T-helper 22 cell (primary cell): ENCODE results near the gene CD3G.
"Not testable (repeated sequence)": the region's sequence is repeated elsewhere in the genome, so short reads cannot be mapped to it uniquely, and the experiment has no call there.

Experiments used
- DNase-seq: peaks from one replicate; pipeline ENCODE4 v3.0.0-alpha.2; 2020; ENCODE audit warnings: low read depth

CD3G gene

DNA sequence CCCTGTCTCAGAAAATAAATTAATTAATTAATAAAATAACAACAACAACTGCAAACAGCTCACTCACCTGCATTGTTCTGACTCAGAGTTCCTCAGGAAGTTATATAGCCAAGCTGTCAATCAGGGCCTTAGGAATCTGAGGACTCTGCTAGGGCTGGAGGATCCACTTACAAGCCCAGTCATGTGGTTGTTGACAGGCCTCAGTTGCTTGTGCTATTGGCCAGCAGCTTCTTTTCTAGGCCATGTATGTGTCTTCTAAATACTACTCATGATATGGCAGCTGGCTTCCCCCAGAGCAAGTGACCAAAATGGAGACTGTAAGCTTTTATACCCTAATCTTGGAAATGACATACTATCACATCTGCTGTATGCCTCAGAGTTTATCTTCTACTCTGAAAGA lies 36.4 kb downstream of the CD3G start:
- DNase-seq, result no peak

DNA sequence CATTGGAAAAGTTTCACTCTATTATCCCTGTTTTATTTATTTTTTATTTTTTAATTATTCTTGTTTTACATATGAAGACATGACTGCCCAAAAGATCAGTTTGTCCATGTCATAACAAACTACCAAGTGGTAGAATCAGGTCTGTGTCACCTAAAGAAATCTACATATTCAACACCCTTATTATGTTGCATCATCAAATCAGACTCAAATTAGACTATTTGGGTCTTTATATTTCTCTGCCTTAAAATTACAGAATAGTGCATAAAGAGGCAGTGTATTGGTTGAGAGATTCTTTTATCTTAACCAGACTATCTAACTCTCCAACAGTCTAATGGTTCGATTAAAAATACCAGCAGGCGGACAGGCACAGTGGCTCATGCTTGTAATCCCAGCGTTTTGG lies 38.8 kb downstream of the CD3G start:
- no peak for DNase-seq

DNA sequence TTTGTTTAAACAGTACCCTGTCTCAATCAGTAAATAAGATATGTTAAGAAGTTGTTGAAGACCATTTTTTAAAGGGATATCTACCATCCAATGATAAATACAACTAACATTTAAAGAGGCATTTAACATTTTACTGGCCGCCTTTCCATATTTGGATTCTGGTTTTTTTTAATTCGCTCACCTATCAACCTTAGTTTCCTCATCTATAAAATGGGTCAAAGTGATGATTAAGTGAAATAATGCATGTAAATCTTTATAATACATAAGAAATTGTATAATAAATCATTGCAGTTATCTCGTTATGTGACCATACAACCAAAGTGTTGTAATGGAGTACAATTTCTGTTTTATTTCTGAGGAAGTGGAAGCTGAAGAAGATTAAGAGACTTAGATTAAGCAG lies 39.5 kb downstream of the CD3G start:
- no peak for DNase-seq

DNA sequence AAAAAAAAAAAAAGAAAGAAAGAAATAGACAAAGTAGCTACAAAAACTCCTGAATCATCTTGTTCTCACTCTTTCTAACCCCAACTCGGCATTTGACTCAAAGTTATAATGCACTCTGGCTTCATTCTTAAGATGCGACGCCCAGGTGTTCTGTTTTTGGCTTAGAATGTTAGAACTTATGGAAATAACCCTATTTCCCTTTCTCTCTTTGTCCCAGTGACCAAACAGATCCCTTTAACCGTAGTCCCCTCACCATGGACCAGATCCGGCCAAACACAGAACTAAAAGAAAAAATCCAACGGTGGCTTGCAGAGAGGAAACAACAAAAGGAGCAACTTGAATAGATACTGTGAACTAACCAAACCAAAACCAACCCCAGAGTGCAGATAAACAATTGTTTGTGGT lies 52.0 kb downstream of the CD3G start:
- DNase-seq, result no peak

DNA sequence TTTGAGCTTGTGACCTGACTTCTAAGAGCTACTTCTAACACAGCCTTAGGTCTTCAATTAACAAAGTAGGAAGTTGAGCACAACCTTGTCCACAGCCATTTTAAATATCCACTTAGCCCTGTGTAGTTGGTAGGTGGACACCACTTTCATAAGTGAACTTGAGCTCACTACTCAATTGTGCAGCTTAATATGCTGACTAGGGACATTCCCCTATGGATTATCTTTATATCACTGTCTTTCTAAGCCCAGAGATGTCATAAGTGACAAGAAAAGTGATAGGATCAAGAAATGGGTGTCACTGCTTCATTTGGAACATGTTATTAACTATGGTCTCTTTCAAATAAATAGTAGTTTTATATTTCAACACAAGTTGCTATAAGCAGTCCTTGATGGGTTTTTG lies 53.3 kb downstream of the CD3G start:
- DNase-seq, result no peak

DNA sequence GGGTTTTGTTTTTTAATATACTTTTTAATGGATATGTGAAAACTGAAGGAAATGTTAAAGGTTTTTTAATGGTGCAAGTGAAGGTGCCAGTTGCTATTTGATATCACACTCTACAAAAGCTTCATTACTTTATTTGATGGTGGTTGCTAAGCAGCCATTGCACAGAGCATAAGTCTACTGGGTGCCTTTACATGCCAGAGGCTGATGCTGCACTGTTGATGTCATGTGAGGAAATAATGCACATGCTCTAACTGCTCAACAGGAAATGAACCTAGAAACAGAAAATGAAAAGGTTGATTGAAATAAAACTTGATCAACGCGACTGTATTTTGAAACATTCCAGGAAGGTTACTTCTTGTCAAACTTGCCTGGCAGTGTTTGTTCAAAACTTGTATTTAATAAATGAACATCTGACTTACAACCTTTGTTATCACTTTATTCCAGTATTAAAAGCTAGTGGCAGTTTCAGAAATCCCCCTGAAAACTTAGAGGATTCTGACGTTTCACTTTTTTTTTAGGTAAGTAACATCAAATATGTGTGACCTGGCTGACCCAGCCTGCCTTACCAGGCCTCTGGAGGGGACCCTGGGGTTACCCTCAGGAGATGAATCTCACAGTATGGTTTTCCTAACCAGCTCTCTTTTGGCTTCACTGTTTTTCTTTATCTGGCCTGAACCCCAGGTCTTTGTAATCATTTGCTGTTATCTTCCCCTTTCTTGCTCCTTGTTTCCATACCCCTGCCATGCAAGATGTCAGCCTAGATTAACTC lies 54.8 kb downstream of the CD3G start:
- peak; percentile 62 for DNase-seq

DNA sequence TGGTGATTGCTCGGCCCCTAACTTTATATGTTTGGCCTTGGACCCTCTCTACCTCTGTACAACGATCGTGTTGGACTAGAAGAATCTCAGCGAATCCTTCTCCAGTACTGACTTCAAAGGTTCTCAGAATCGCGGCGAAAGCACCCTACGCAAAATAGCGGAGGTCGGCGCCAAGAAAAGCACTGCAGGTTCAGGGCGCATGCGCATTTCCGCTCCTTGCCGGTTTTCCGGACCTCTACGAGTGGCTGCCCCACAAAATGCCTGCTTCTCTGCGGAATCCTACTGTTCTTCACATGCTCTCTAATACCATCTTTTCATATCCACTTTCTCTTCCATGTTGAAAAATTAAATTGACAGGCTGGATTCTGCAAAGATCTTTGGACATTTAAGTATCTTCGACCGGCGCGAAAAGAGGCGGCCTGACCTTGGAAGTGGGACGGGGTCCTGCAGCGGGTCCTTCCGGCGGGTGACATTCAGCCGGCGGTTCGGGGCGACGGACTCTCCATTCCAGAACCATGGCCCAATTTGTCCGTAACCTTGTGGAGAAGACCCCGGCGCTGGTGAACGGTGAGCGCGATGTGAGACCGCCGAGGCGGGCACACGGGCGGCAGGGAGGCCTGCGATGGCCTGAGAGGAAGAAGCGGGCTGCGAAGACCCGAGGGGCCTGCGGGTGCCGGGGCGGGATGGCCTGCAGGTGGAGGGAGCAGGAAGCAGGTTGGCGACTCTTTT lies 57.2 kb downstream of the CD3G start, which contains the start of gene ATP5MG:
Gene ATP5MG (plus strand): TSS at position 456 of the 729 bp plus-strand sequence. CDS start 60 bp downstream, at position 516.
- peak; percentile 85 for DNase-seq

DNA sequence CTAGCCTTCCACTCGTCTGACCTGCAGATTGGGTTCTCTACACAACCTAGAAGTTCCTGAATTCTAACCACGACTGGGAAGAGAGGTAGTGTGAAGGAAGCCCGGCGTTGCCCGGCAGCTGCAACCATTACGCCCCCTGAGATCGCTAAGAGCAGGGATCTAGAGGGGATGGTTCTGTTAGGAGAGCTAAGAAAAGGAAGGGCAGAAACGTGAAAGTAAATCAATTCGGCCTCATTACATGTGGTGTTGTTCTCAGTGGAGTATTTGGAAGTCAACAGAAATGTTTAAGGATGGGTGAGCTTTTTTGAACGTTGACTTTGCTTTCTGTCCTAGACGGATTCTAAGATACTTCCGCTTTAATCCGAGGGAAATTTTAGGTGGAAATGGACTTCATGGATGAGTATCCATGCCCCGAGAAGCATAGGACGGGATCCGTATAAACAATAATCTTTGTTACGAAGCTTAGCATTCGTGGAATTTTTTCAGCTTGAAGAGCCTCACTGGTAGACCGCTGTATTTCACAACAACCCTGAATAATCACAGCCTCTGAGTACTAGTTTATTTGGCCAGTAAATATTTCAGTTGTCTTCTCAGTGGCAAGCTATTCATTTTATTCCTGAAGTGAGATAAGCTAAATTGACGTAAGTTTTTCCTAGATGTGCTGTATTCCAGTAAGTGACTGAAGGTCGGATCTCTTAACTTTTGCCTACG lies 57.9 kb downstream of the CD3G start:
- no peak for DNase-seq

DNA sequence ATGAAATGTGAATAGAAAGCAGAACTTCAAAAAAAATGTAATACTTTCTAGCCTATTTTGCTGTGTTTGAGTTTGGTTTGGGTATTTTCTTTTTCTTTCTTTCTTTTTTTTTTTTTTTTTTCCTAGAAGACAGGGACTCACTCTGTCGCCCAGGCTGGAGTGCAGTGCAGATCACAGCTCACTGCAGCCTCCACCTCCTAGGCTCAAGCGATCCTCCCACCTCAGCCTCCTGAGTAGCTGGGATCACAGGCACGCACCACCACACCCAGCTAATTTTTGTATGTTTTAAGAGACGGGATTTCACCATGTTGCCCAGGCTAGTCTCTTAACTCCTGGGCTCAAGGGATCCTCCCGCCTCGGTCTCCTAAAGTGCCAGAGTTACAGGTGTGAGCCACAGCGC lies 58.5 kb downstream of the CD3G start:
- not testable (repeated sequence) for DNase-seq
